WTC11 (cell line): Measurements from ENCODE around the gene KLHL34. TPM values are rescaled to one million over a fixed set of nuclear protein-coding genes. Genes with fewer than 3 reads are reported as not detected.

Source experiments
- ATAC-seq: fragments of 200-7000 bp; cut with Tn5 transposase; 2 replicates; pipeline ENCODE4 v1.10.0; 2021; ENCODE audit warnings: mild to moderate bottlenecking, moderate library complexity
- CTCF ChIA-PET: fragments of 300-600 bp; sonication (Branson Sonifier 250); formaldehyde crosslinking; loops from one replicate; lab custom pipeline; 2021; ENCODE audit warnings: antibody characterized with exemption; lab: Charles Lee
- POLR2A ChIA-PET: fragments of 350-600 bp; sonication (Branson Sonifier 250); formaldehyde crosslinking; loops from one replicate; lab custom pipeline; 2021; ENCODE audit warnings: antibody characterized with exemption; lab: Charles Lee
- DNase-seq: peaks from one replicate; pipeline ENCODE4 v3.0.0; 2021; ENCODE audit warnings: low spot score
- H3K27ac Mint-ChIP-seq: 2 replicates; pipeline ENCODE4 v1.8.0; 2021; ENCODE audit warnings: mixed read lengths
- H3K27me3 Mint-ChIP-seq: 2 replicates; pipeline ENCODE4 v1.8.0; 2021; ENCODE audit warnings: low read depth, mild to moderate bottlenecking, moderate library complexity, mixed read lengths
- H3K36me3 Mint-ChIP-seq: 2 replicates; pipeline ENCODE4 v1.8.0; 2021; ENCODE audit warnings: mixed read lengths
- H3K4me1 Mint-ChIP-seq: 2 replicates; pipeline ENCODE4 v1.8.0; 2022; ENCODE audit warnings: mixed read lengths
- H3K4me3 Mint-ChIP-seq: 2 replicates; pipeline ENCODE4 v1.8.0; 2021; ENCODE audit warnings: mild to moderate bottlenecking, moderate library complexity, mixed read lengths
- H3K9me3 Mint-ChIP-seq: 2 replicates; pipeline ENCODE4 v1.8.0; 2021; ENCODE audit warnings: mixed read lengths
- ARID4B ChIP-seq: sonication (generic); formaldehyde crosslinking; IDR thresholded peaks from 2 replicates; pipeline ENCODE4 v1.8.0; 2023; ENCODE audit warnings: missing genetic modification reagents, mild to moderate bottlenecking, borderline replicate concordance
- CTCF ChIP-seq: fragments of 200-600 bp; IDR thresholded peaks from 2 replicates; pipeline ENCODE4 v1.8.0; 2022; ENCODE audit warnings: antibody characterized with exemption
- JAZF1 ChIP-seq: fragments of 250-450 bp; sonication (Bioruptor Pico); IDR thresholded peaks from 2 replicates; pipeline ENCODE4 v1.9.0; 2021; ENCODE audit warnings: moderate library complexity, mild to moderate bottlenecking, inconsistent platforms
- MLX ChIP-seq: sonication (generic); formaldehyde crosslinking; IDR thresholded peaks from 2 replicates; pipeline ENCODE4 v1.8.1; 2023; ENCODE audit warnings: mild to moderate bottlenecking, missing genetic modification reagents, moderate library complexity
- SMAD3 ChIP-seq: sonication (generic); formaldehyde crosslinking; IDR thresholded peaks from 2 replicates; pipeline ENCODE4 v1.8.0; 2022; ENCODE audit warnings: missing genetic modification reagents, mild to moderate bottlenecking, borderline replicate concordance
- ZMAT4 ChIP-seq: fragments of 250-450 bp; sonication (Bioruptor Pico); IDR thresholded peaks from 2 replicates; pipeline ENCODE4 v1.9.0; 2021; ENCODE audit warnings: mild to moderate bottlenecking
- ZNF281 ChIP-seq: sonication (generic); formaldehyde crosslinking; IDR thresholded peaks from 2 replicates; pipeline ENCODE4 v1.8.0; 2023; ENCODE audit warnings: mild to moderate bottlenecking, missing genetic modification reagents
- ZNF532 ChIP-seq: fragments of 250-450 bp; sonication (Bioruptor Pico); IDR thresholded peaks from 2 replicates; pipeline ENCODE4 v1.9.0; 2021; ENCODE audit warnings: mild to moderate bottlenecking, borderline replicate concordance
- ZNF671 ChIP-seq: fragments of 250-450 bp; sonication (Bioruptor Pico); IDR thresholded peaks from 2 replicates; pipeline ENCODE4 v1.8.0; 2021; ENCODE audit warnings: mild to moderate bottlenecking
- total RNA-seq: library from RNA; stranded (reverse); gene quantifications from 3 replicates; pipeline ENCODE4 v1.2.3, GENCODE V29; 2021
- TF ChIP-seq, protein P1 (sequence below): sonication (generic); formaldehyde crosslinking; IDR thresholded peaks from 2 replicates; pipeline ENCODE4 v1.8.1; 2023; ENCODE audit warnings: mild to moderate bottlenecking, missing genetic modification reagents, moderate library complexity
- TF ChIP-seq, protein P2 (sequence below): sonication (generic); formaldehyde crosslinking; IDR thresholded peaks from 2 replicates; pipeline ENCODE4 v1.8.0; 2022; ENCODE audit warnings: missing genetic modification reagents
- TF ChIP-seq, protein P3 (sequence below): sonication (generic); formaldehyde crosslinking; IDR thresholded peaks from 2 replicates; pipeline ENCODE4 v1.8.1; 2023; ENCODE audit warnings: mild to moderate bottlenecking, moderate library complexity, missing genetic modification reagents

KLHL34 gene
- total RNA-seq, 1 experiment from 2014 or later: 1.6 TPM

DNA sequence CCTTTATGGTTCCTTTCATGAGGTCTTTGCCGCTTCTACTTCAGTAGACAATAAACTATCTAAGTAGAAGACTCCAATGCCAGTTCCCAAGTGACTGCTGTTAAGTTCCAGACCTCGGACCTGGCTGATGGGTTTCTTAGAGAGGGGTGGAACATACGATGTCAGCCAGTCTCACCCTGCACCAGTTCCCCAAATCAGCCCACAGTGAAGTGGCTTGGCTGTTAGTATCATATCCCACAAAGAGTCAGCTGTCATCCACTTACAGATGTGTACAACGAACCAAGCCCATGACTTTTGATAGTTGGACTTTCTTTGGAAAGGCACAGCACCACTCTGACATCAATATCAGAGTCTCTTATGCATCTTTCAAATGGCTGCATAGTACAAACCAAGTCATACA is 8.1 kb upstream of the KLHL34 start:
- TF ChIP-seq, protein P1, sequence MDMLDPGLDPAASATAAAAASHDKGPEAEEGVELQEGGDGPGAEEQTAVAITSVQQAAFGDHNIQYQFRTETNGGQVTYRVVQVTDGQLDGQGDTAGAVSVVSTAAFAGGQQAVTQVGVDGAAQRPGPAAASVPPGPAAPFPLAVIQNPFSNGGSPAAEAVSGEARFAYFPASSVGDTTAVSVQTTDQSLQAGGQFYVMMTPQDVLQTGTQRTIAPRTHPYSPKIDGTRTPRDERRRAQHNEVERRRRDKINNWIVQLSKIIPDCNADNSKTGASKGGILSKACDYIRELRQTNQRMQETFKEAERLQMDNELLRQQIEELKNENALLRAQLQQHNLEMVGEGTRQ (CRISPR knock-in tag): no peak
- no peak for TF ChIP-seq ARID4B
- no peak for TF ChIP-seq ZMAT4 (CRISPR knock-in tag)
- TF ChIP-seq JAZF1 (CRISPR knock-in tag): no peak
- TF ChIP-seq, protein P2, sequence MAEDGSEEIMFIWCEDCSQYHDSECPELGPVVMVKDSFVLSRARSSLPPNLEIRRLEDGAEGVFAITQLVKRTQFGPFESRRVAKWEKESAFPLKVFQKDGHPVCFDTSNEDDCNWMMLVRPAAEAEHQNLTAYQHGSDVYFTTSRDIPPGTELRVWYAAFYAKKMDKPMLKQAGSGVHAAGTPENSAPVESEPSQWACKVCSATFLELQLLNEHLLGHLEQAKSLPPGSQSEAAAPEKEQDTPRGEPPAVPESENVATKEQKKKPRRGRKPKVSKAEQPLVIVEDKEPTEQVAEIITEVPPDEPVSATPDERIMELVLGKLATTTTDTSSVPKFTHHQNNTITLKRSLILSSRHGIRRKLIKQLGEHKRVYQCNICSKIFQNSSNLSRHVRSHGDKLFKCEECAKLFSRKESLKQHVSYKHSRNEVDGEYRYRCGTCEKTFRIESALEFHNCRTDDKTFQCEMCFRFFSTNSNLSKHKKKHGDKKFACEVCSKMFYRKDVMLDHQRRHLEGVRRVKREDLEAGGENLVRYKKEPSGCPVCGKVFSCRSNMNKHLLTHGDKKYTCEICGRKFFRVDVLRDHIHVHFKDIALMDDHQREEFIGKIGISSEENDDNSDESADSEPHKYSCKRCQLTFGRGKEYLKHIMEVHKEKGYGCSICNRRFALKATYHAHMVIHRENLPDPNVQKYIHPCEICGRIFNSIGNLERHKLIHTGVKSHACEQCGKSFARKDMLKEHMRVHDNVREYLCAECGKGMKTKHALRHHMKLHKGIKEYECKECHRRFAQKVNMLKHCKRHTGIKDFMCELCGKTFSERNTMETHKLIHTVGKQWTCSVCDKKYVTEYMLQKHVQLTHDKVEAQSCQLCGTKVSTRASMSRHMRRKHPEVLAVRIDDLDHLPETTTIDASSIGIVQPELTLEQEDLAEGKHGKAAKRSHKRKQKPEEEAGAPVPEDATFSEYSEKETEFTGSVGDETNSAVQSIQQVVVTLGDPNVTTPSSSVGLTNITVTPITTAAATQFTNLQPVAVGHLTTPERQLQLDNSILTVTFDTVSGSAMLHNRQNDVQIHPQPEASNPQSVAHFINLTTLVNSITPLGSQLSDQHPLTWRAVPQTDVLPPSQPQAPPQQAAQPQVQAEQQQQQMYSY (CRISPR knock-in tag): no peak
- ATAC-seq (no peak), DNase-seq (no peak)
- no peaks in the 10 kb centered on the region for H3K4me1 Mint-ChIP-seq
- H3K27me3 Mint-ChIP-seq: no peaks in the 10 kb centered on the region
- H3K36me3 Mint-ChIP-seq: no peaks in the 10 kb centered on the region
- POLR2A ChIA-PET: no interaction called here
- no peak overlapping the region for H3K27ac Mint-ChIP-seq
- no peaks in the 10 kb centered on the region for H3K9me3 Mint-ChIP-seq
- no peak overlapping the region for H3K4me3 Mint-ChIP-seq
- CTCF ChIA-PET: no interaction called here

GRCh38 chrX:21662761-21663160 is 4.6 kb upstream of the KLHL34 start:
- 0 out of 2 replicates have a peak, but pooled peaks cover 5% of the 10 kb centered on the region for H3K4me1 Mint-ChIP-seq
- CTCF ChIA-PET: no interaction called here
- DNase-seq (no peak), ATAC-seq (no peak)
- peaks cover 3% of the 10 kb centered on the region; the same call in 1 of the 2 replicates for H3K27me3 Mint-ChIP-seq
- no peak for TF ChIP-seq CTCF
- TF ChIP-seq ZNF671 (CRISPR knock-in tag): no peak
- TF ChIP-seq, protein P3, sequence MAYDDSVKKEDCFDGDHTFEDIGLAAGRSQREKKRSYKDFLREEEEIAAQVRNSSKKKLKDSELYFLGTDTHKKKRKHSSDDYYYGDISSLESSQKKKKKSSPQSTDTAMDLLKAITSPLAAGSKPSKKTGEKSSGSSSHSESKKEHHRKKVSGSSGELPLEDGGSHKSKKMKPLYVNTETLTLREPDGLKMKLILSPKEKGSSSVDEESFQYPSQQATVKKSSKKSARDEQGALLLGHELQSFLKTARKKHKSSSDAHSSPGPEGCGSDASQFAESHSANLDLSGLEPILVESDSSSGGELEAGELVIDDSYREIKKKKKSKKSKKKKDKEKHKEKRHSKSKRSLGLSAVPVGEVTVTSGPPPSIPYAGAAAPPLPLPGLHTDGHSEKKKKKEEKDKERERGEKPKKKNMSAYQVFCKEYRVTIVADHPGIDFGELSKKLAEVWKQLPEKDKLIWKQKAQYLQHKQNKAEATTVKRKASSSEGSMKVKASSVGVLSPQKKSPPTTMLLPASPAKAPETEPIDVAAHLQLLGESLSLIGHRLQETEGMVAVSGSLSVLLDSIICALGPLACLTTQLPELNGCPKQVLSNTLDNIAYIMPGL (CRISPR knock-in tag): no peak
- no peak for TF ChIP-seq ZNF281 (CRISPR knock-in tag)
- TF ChIP-seq SMAD3 (CRISPR knock-in tag): no peak
- TF ChIP-seq MLX (CRISPR knock-in tag): no peak
- TF ChIP-seq ZNF532 (CRISPR knock-in tag): no peak
- no peaks in the 10 kb centered on the region for H3K9me3 Mint-ChIP-seq
- H3K27ac Mint-ChIP-seq: no peak overlapping the region
- no peak overlapping the region for H3K4me3 Mint-ChIP-seq
- no peaks in the 10 kb centered on the region for H3K36me3 Mint-ChIP-seq
- POLR2A ChIA-PET: no interaction called here
